HG03108 (cell line): ENCODE measurements around the gene PIK3R5.

ENCODE experiments used
- ATAC-seq: cut with Tn5 transposase; IDR thresholded peaks from one replicate; pipeline ENCODE4 v1.9.1; 2021; ENCODE audit warnings: moderate library complexity; ENCODE audit not compliant: unreplicated experiment

The PIK3R5 gene

DNA sequence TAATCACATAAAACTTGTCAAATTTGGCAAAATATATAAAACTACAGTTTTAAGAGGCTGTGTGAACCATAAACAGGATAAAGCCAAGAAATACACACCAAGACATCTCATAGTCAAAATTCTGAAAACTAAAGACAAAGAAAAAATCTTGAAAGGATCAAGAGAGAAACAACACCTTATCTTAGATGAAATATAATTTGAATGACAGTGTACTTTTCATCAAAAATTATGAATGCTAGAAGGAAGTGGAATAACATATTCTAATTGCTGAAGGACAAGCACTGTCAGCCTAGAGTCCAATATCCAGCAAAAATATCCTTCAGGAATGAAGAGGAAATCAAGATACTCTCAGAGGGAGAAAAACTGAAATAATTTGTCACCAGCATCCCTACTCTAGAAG is 37.2 kb downstream of the PIK3R5 start:
- no peak for ATAC-seq

DNA sequence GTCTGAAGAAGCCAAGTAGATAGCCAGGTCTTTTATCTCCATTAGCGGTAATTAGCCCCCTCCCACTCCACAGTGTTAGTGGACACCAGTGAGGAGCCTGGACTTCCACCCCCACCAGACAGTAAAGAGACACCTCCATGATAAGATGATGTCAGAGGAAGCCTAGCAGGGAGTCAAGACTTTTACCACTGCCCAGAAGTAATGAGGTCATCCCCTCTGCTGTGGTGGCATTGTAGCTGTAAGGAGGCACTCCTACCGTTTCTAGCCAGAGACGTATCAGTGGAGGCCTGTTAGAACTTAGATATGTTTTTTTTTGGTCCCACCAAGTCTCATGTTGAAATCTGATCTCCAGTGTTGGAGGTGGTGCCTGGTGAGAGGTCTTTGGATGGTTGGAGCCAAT is 38.1 kb downstream of the PIK3R5 start:
- no peak for ATAC-seq

DNA sequence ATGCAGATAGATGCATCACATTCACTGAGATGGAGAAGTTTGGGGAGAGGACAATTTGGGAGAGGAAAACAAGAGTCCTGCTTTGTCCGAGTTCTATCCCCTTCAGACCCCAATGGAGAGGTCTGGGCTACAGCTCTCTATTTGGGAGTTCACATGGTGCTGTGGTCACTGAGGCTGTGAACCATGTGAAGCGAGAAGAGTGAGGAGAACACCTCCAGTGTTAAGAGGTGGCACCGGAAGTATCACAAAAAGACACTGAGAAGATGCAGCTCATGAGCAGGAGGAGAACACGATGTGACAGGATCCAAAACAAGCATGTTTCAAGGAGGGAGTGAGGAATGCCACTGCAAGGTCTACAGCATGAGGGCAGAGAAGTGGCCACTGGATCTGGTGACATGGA is 39.7 kb downstream of the PIK3R5 start:
- no peak for ATAC-seq

DNA sequence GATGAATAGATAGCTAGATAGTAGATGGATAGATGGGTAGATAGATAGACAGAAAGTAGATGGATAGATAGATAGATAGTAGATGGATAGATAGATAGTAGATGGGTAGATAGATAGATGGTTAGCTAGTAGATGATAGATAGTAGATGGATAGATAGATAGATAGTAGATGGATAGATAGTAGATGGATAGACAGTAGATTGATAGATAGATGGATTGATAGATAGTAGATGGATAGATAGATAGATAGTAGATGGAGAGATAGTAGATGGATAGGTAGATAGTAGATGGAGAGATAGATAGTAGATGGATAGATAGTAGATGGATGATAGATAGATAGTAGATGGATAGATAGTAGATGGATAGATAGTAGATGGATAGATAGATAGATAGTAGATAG is 40.4 kb downstream of the PIK3R5 start:
- no peak for ATAC-seq

DNA sequence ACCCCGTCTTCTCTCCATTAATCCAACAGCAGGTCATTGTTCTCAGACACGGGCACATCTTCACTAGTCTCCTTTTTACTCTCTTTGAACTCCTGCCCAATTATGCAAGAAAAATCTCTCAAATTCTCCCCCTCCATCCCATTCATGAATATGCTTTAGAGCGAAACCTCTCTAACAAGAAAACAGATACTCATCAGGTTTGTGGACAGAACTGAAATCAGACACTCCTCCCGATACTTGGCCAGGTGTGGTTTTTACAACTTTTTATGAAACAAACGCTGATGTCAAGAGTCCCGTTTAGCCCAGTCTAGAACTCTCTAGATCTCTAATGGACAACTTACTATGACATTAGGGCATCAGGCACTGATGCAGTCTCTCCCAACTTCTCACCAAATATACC is 40.9 kb downstream of the PIK3R5 start:
- peak; percentile 70 for ATAC-seq

DNA sequence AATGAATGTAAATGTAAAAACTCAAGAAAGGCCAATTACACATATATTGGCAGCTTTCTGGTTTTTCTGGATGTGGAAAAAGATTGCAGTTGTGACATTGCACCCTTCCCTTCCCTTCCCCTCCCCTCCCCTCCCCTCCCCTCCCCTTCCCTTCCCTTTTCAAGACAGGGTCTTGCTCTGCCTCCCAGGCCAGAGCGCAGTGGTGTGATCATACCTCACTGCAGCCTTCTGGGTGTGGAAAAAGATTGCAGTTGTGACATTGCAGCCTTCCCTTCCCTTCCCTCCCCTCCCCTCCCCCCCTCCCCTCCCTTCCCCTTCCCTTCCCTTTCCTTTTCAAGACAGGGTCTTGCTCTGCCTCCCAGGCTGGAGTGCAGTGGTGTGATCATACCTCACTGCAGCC is 41.7 kb downstream of the PIK3R5 start:
- no peak for ATAC-seq

DNA sequence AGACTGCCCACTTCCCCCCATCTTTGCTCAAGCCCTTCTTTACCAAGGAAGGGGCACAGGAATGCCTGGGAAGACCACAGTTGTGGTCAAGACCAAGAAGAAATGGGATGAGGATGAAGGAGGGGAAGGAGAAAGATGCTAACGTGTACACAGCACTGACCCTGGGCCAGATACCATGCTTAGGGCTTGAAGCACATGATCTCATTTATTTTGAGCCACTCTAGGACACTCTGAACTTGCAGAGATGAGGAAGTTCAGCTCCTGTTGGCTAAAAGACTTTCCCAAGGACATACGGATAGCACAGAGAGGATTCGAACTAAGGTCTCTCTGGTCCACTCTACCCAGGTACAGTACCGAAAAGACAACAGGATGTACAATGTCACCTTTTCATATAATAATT is 42.6 kb downstream of the PIK3R5 start:
- no peak for ATAC-seq

DNA sequence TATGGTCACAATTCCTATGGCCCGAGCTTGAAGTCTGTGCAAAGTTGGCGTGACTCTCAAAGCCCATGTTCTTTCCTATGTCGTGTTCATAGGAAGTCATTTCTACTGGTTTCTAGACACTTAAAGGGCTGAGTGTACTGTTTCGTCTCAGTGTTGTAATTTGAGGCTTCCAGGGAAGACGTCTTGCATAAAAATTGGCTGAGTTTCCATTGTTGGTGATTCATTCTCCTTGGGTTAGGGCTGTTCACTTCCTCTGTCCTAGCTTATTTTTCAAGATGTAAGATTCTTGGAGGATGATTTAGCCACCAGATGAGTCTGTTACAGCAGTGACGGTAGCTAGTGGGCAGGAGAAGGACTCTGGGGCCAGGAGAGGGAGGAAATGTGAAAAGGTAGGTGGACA is 43.1 kb downstream of the PIK3R5 start:
- ATAC-seq = no peak

DNA sequence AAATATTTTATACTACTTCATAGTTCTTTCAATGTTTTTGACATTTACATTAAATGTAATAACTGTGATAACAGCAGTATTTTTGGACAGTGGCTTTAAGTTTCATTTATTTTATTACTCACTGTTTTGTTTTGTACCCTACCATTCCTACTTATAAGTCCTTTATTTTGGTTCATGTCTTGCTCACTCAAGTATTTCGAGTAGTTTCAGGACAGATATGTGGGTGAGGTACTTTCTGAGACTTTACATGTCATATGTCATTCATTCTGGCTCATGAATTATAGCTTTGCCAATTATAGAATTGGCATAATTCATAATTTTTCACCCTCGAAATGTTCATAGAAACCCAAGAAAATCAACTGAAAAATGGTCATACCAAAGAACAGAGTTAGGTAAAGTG is 44.4 kb downstream of the PIK3R5 start:
- no peak for ATAC-seq

DNA sequence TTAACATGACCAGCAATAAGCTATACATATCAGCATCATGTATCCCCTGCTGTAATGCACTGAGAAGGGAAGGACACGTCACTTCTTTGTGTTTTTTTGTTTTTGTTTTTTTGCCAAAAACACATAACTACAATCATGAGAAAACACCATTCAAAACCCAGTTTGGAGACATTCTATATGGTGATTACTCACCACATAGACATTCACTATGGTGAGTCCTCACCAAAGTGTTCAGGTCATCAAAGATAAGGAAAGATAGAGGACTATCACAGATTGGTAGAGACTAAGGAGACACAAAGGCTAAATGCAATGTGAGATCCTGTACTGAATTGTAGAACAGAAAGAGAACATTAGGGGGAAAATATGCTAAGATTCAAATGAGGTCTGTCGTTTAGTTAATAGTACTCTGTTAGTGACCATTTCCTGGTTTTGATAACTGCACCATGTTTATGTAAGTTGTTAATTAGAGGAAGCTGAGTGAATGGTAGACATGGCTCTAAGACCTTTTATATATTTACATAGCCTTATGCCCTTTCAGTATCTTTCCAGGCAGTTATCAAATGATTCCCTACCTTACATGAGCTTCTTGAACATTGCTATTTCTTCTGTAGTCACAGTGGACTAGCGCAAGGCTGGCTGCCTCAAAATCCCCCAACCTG is 46.6 kb downstream of the PIK3R5 start:
- no peak for ATAC-seq

DNA sequence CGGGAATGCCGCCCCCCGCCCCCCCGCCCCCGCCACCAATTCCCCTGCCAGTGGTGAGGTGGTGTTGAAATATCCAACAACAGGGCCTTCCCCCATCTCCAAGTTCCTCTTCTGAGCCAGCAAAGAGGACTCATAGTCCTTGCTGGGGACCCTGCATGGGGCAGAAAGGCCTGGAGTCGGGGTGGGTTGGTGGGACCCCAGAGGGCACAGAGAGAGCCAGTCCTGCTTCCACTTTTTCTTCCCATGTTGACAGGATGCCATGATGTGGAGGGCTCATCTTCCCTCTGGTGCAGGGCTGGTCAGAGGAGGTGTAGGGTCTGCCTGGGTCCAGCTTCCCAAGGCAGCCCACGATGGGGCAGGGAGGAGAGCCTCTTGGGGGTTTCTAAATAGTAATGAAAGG is 49.0 kb downstream of the PIK3R5 start:
- ATAC-seq = no peak

DNA sequence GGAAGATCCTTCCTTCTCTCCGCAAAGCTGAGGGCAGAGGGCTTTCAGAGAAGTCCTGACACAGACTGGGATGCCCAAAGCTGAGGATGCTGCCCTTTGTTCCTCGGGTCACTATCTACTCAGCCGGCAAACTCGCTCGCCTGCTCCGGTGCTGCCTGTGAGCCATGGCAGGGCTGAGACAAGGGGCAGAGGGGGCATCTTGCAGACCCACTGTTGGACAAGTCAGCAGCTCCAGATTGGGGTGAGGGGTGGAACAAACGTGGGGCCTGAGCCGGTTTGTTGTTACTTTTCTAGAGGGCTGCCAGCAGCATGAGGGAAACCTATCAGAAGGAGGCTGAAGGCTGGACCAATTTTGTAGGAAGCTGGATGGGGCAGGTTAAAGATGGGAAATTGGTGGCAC is 51.0 kb downstream of the PIK3R5 start:
- ATAC-seq = no peak

DNA sequence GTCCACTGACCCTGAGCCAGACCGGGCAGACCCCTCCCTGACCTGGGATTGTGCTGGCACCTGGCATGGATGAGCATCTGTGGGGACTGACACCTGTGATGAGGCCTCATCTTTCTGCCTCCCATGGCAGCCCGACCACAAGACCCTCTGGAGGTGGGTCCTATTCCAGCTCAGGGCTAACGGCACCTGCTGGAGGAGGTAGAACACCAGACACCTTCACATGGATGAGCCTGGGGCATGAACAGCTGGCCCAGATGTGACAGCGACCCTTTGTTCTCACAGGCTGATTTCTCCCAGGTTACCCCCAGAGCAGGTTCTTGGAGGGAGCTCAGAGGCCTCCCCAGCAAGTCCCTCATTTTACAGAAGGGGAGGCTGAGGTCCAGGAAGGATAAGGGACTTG is 51.6 kb downstream of the PIK3R5 start:
- no peak for ATAC-seq

DNA sequence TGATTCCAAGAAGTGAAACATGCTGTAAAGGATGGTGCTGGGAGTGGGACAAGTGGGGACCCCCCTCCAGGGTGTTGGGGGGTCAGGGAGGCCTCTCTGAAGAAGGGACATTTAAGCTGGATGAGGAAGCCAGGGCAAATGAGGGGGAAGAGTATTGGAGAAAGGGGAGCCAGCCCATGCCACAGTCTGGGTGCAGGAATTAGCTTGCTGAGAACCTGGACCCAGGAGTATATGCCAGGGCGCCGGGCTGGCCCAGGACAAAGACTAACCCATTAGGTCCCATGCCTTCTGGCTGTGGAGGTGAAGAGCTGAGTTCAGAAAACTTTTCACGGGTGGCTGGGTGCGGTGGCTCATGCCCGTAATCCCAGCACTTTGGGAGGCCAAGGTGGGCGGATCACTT is 52.4 kb downstream of the PIK3R5 start:
- ATAC-seq = no peak

DNA sequence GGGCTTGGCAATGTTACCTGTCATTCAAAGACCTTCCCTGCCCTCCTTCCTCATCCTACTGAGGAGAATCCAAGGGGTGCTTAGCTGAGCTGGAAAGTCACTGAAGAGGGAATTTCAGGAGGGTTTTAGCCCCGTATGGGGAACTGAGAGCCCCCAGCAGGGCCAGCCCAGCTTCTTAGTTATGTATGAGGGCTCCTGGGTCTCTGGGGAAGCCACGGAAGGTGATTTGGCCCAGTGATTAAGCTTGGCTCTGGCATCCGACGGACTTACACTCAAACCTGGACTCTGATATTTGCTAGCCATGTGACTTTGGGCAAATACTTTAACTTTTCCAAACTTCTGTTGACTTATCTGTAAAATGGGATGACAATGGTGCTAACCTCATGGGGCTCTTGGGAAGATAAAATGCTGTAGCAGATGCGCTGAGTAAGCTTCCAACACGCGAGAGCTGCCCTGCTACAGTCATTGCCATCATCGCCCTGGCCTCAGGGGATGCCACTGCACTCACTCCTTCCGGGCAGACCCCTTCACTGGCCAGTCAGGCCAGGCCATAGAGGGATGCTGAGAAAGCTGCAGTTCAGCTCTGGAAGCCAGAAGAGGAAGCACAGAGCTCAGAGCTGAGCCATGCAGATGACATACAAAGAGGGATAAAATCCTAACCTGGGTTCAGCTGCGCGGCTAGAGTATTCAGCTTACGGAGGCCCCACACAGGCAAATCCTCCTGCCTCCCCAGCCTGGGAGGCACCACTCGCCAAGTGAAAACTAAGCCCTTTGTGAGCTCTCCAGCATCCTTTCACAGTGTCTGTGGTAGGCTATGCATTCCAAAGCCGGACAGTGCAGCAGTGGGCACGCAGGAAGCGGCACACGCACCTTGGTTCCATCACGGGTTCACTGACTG is 53.2 kb downstream of the PIK3R5 start:
- ATAC-seq = no peak

DNA sequence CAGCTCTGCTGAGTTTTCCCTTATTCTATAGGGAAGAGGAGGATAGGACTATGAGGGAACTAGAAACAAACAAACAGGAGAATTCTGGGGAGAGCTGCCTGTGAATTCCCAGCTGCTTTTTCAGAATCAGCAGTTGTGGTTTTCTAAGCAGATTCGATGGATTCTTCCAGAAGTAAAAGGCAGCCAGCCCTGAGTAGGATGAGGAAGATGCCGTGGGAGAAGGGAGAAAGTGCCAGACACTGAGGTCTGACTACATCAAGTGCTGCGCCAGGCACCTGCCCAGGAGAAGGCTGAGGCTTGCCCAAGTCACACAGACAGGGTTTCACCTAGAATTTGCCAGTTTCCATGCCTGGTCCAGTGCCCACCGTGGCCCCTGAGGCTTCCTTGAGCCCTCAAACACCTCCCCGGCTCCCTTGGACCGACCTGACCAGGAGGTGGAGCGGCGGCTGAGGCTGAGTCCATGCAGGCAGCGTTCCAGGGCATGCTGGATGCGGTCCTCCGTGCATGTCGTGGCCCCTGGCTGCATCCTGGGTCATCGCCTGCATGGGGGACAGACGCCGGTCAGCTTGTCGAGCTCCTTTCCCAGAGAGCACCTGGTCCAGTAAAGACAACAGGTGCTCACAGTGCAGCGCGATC is 54.4 kb downstream of the PIK3R5 start:
- no peak for ATAC-seq

DNA sequence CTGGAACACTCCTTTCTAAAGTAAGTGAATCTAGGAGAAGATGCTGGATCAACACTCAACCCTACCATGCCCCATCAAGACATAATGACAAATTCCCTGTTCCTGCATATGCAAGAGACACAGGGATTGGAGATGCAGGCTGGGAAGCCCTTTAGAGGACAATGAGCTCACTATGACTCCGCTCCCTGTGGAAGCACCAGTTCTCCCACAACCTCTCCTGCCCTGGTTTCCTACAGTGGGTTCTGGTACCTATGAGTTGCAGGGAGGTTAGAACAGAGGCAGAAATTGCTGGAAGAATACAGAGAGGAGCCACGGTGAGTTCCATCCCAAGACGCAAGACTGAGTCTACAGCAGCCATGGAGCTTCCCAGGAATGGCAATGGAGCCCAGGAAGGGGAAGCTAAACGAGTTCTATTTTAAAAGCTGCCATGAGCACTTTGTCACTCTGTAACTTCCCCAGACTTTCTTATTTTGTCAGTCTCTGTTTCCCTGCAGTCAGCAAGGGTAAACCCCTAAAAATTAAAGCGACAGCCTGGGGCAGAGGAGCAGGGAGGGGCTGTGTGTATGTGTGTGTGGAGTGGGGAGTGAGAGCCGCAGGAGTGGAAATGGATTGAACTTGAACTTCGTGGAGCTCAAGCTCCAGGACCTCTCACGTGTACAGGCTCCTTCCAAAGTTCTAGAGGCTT is 55.8 kb downstream of the PIK3R5 start:
- ATAC-seq = no peak

DNA sequence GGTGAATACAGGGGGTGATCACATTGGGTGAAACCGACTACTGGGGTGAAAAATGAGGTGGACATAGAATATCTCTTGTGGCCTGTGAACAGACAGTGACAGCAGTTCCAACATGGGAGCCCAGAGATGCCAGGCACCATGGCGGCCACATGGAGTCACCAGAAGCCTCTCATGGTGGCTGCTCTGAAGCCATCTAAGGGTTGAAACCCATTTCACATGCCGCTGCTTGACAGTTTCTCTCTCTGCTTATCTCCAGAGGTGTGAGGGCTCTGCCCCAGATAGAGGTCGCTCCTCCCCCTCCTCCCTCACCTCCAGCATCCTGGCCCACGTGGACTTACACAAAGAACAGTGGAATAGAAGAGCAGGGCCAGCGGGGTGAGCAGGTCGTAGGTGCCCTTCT is 60.2 kb downstream of the PIK3R5 start:
- ATAC-seq = no peak

DNA sequence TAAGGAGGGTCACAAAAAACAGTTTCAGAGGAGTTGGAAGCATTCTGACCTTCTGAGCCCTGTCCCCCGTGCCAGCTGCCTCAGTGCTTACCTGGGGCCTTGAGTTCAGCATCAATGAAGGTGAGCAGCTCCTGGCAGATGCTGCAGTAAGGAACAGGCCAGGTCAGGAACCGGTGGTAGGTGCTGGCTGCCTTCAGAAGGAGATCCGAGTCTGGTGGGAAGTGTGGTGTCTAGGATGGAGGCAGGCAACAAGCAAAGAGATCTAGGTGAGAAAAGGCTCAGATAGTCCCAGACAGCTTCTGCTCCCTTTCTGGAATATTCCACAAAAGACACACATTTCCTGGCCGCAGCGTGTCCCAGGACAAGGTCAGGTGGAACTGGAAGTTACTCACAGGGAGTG is 60.8 kb downstream of the PIK3R5 start:
- ATAC-seq = no peak

DNA sequence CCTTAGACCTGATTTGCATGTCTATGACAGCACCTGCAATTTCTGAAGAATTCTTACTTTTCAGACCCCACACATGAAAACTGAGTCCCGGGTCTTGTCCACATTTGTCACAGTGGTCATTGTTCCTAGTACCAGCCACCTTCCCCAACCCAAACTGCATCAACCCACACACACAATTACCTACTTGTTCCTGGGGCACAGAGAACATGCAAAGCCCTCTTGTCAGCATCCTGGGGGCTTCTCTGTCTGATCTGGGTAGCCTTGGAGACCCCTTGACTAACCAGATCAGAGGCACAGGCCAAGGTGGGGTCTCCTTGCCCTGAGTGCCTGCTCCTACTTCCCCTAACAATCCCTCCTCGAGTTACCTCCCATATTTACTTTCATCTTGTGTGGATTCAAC is 61.3 kb downstream of the PIK3R5 start:
- ATAC-seq = no peak
